HCT116 (cell line): ENCODE results near the gene B4GALNT2. TPM values are rescaled to one million over a fixed set of nuclear protein-coding genes. Genes with fewer than 3 reads are reported as not detected.

Experiments
- ATAC-seq: fragments of 200-7000 bp; cut with Tn5 transposase; 2 replicates; pipeline ENCODE4 v1.9.1; 2020; ENCODE audit warnings: mild to moderate bottlenecking, moderate library complexity
- BruUV-seq: library from RNA; stranded (reverse); fragments of 400-500 nt; replicated peaks from 2 replicates; lab custom pipeline; 2021; lab: Mats Ljungman, UMichigan
- CTCF ChIA-PET: fragments of 300-600 bp; sonication (Branson Sonifier 250); formaldehyde crosslinking; loops from one replicate; lab custom pipeline; 2021; ENCODE audit warnings: antibody characterized with exemption; lab: Charles Lee
- POLR2A ChIA-PET: fragments of 300-600, 350-600 bp; sonication (Branson Sonifier 250); formaldehyde crosslinking; loops from one replicate; lab custom pipeline; 2021; ENCODE audit warnings: antibody characterized with exemption; lab: Charles Lee
- RAD21 ChIA-PET, 2 experiments: fragments of 300-600 bp; sonication (Branson Sonifier 250); formaldehyde crosslinking; loops; one replicate each; lab custom pipeline; 2023; ENCODE audit warnings: low total read pairs in 2 of 2; ENCODE audit not compliant: uncharacterized antibody in 2 of 2, unreplicated experiment in 2 of 2, low non-redundant PET in 1 of 2; lab: Charles Lee
- DNase-seq: peaks from one replicate; pipeline ENCODE4 v3.0.0-alpha.2; 2010; ENCODE audit warnings: low read depth, low spot score
- H2AFZ ChIP-seq: fragments of 200-600 bp; shearing (Covaris generic), sonication (generic); 2 replicates; pipeline ENCODE4 v1.6.1; 2017; ENCODE audit warnings: low read depth, mixed run types, mixed read lengths, antibody characterized with exemption, low read length; ENCODE audit not compliant: poor library complexity, severe bottlenecking
- H3K27ac ChIP-seq: 2 replicates; pipeline ENCODE4 v1.5.1; 2012; ENCODE audit warnings: low read depth, low read length
- H3K27me3 ChIP-seq: fragments of 200-600 bp; sonication (generic); 2 replicates; pipeline ENCODE4 v1.6.1; 2016; ENCODE audit warnings: mixed run types, low read length, mixed read lengths; ENCODE audit not compliant: insufficient read depth
- H3K36me3 ChIP-seq, 2 experiments: fragments of 200-500 bp in 1 of 2; fragments of 200-600 bp in 1 of 2; sonication (Bioruptor generic) in 1 of 2; sonication (generic) in 1 of 2; 2 replicates each; pipeline versions ENCODE4 v1.5.1 to v1.6.1; 2014 to 2016; ENCODE audit warnings: low read length in 2 of 2, inconsistent platforms in 1 of 2, mixed read lengths in 1 of 2, mixed run types in 1 of 2; ENCODE audit not compliant: insufficient read depth in 2 of 2, control insufficient read depth in 1 of 2
- H3K4me1 ChIP-seq, 2 experiments: fragments of 200-600 bp in 1 of 2; sonication (generic) in 1 of 2; 2 replicates each; pipeline versions ENCODE4 v1.5.1 to v1.6.1; 2012 to 2017; ENCODE audit warnings: low read length in 2 of 2, inconsistent platforms in 1 of 2, mild to moderate bottlenecking in 1 of 2, mixed read lengths in 1 of 2, mixed run types in 1 of 2, moderate library complexity in 1 of 2; ENCODE audit not compliant: insufficient read depth in 2 of 2, control insufficient read depth in 1 of 2
- H3K4me2 ChIP-seq: fragments of 200-600 bp; sonication (generic); 2 replicates; pipeline ENCODE4 v1.6.1; 2017; ENCODE audit warnings: mixed run types, low read length, mixed read lengths
- H3K4me3 ChIP-seq, 2 experiments: fragments of 200-600 bp in 1 of 2; sonication (generic) in 1 of 2; replicated peaks in 1 of 2; 2 replicates each; pipeline ENCODE4 v1.5.1; 2011 to 2016; ENCODE audit warnings: low read length in 2 of 2, control low read depth in 1 of 2, low read depth in 1 of 2, mild to moderate bottlenecking in 1 of 2, mixed read lengths in 1 of 2, mixed run types in 1 of 2
- H3K79me2 ChIP-seq: fragments of 200-600 bp; sonication (generic); 2 replicates; pipeline ENCODE4 v1.6.1; 2017; ENCODE audit warnings: mild to moderate bottlenecking, mixed run types, low read length, moderate library complexity, mixed read lengths; ENCODE audit not compliant: insufficient read depth
- H3K9ac ChIP-seq: fragments of 200-600 bp; sonication (generic); 2 replicates; pipeline ENCODE4 v1.6.1; 2016; ENCODE audit warnings: low read length, mixed read lengths
- H3K9me2 ChIP-seq: fragments of 200-600 bp; sonication (generic), shearing (Covaris generic); 2 replicates; pipeline ENCODE4 v1.6.1; 2017; ENCODE audit warnings: mixed run types, mild to moderate bottlenecking, moderate library complexity; ENCODE audit not compliant: insufficient read depth
- H3K9me3 ChIP-seq, 2 experiments: fragments of 200-500 bp in 1 of 2; fragments of 200-600 bp in 1 of 2; sonication (Bioruptor generic) in 1 of 2; sonication (generic) in 1 of 2; 2 replicates each; pipeline ENCODE4 v1.6.1; 2014 to 2017; ENCODE audit warnings: low read length in 2 of 2, mixed read lengths in 2 of 2, inconsistent platforms in 1 of 2, low read depth in 1 of 2, mild to moderate bottlenecking in 1 of 2, mixed run types in 1 of 2, moderate library complexity in 1 of 2; ENCODE audit not compliant: control insufficient read depth in 1 of 2, insufficient read depth in 1 of 2
- H4K20me1 ChIP-seq: fragments of 200-600 bp; sonication (generic), shearing (Covaris generic); 2 replicates; pipeline ENCODE4 v1.6.1; 2017; ENCODE audit warnings: mixed run types, mild to moderate bottlenecking, moderate library complexity; ENCODE audit not compliant: insufficient read depth
- CBX3 ChIP-seq: IDR thresholded peaks from 2 replicates; pipeline ENCODE4 v1.6.1; 2012; ENCODE audit warnings: low read depth
- CEBPB ChIP-seq: IDR thresholded peaks from 2 replicates; pipeline ENCODE4 v1.6.1; 2012; ENCODE audit warnings: low read depth
- CTCF ChIP-seq, 3 experiments: fragments of 200-600 bp in 1 of 3; sonication (generic) in 1 of 3; IDR thresholded peaks in 2 of 3; conservative IDR thresholded peaks in 1 of 3; 2 replicates each; pipeline ENCODE4 v1.5.1; 2012 to 2017; ENCODE audit warnings: low read depth in 2 of 3, low read length in 2 of 3, antibody characterized with exemption in 1 of 3, borderline replicate concordance in 1 of 3, control low read depth in 1 of 3, mild to moderate bottlenecking in 1 of 3, mixed read lengths in 1 of 3, mixed run types in 1 of 3, moderate library complexity in 1 of 3; ENCODE audit not compliant: insufficient read depth in 1 of 3
- EGR1 ChIP-seq: IDR thresholded peaks from 2 replicates; pipeline ENCODE4 v1.6.1; 2012; ENCODE audit warnings: low read depth
- ELF1 ChIP-seq: IDR thresholded peaks from 2 replicates; pipeline ENCODE4 v1.6.1; 2012; ENCODE audit warnings: low read depth, borderline replicate concordance
- EZH2 ChIP-seq: fragments of 200-600 bp; sonication (generic); IDR thresholded peaks from 2 replicates; pipeline ENCODE4 v1.6.1; 2017; ENCODE audit warnings: antibody characterized with exemption, mixed run types
- EZH2phosphoT487 ChIP-seq: fragments of 200-600 bp; IDR thresholded peaks from 2 replicates; pipeline ENCODE4 v1.6.1; 2018; ENCODE audit warnings: antibody characterized with exemption, borderline replicate concordance
- FOSL1 ChIP-seq: IDR thresholded peaks from 2 replicates; pipeline ENCODE4 v1.6.1; 2012; ENCODE audit warnings: low read depth
- JUND ChIP-seq: IDR thresholded peaks from 2 replicates; pipeline ENCODE4 v1.6.1; 2012
- POLR2A ChIP-seq: IDR thresholded peaks from 2 replicates; pipeline ENCODE4 v1.7.0; 2011; ENCODE audit warnings: borderline replicate concordance; ENCODE audit not compliant: insufficient read depth, insufficient read length; ENCODE audit errors: extremely low read depth
- POLR2AphosphoS5 ChIP-seq: IDR thresholded peaks from 2 replicates; pipeline ENCODE4 v1.6.1; 2011; ENCODE audit warnings: mild to moderate bottlenecking, low read depth, low read length, moderate library complexity
- RAD21 ChIP-seq: IDR thresholded peaks from 2 replicates; pipeline ENCODE4 v1.6.1; 2012; ENCODE audit warnings: low read depth, mild to moderate bottlenecking
- SIN3A ChIP-seq: IDR thresholded peaks from 2 replicates; pipeline ENCODE4 v1.6.1; 2012; ENCODE audit warnings: low read depth
- YY1 ChIP-seq: IDR thresholded peaks from 2 replicates; pipeline ENCODE4 v1.6.1; 2011; ENCODE audit warnings: low read length, low read depth, moderate library complexity, mild to moderate bottlenecking; ENCODE audit not compliant: insufficient replicate concordance; ENCODE audit errors: extremely low read depth
- ZBTB33 ChIP-seq: IDR thresholded peaks from 2 replicates; pipeline ENCODE4 v1.6.1; 2011; ENCODE audit warnings: mild to moderate bottlenecking, low read length, moderate library complexity; ENCODE audit not compliant: insufficient replicate concordance; ENCODE audit errors: extremely low read depth
- ZFX ChIP-seq: fragments of 450-650 bp; IDR thresholded peaks from 2 replicates; pipeline ENCODE4 v1.6.1; 2017
- ZNF274 ChIP-seq: fragments of 200-500 bp; sonication (Bioruptor generic); IDR thresholded peaks from 2 replicates; pipeline ENCODE4 v1.6.1; 2014; ENCODE audit warnings: mild to moderate bottlenecking, low read depth, low read length, inconsistent platforms
- intact Hi-C: fragments of 100-400 bp; cut with micrococcal nuclease; formaldehyde crosslinking; loops from 2 replicates; pipeline ENCODE4 v1.10.0; 2022
- total RNA-seq: library from RNA; stranded (reverse); gene quantifications from one replicate; pipeline ENCODE4 v1.2.1, GENCODE V29; 2021; ENCODE audit not compliant: unreplicated experiment
- TF ChIP-seq, protein P1 (sequence below): IDR thresholded peaks from 2 replicates; pipeline ENCODE4 v1.6.1; 2012

B4GALNT2 gene
- total RNA-seq, 1 experiment from 2014 or later: not detected

- TF ChIP-seq SIN3A (no peak), RAD21 (no peak), FOSL1 (no peak), EZH2phosphoT487 (no peak), JUND (no peak), EGR1 (no peak), EZH2 (no peak), YY1 (no peak), POLR2AphosphoS5 (no peak), POLR2A (no peak), ZFX (no peak), CBX3 (no peak), ELF1 (no peak), CTCF (IDR thresholded peaks at IDR 0.05 in 2 of 3, conservative IDR thresholded peaks at IDR 0.05 in 1 of 3; ENCODE audit: borderline replicate concordance in 1 of 3, insufficient read depth in 1 of 3, low read depth in 2 of 3, low read length in 2 of 3) (no peak), ZBTB33 (no peak), CEBPB (no peak), ZNF274 (no peak)
- TF ChIP-seq, protein P1, sequence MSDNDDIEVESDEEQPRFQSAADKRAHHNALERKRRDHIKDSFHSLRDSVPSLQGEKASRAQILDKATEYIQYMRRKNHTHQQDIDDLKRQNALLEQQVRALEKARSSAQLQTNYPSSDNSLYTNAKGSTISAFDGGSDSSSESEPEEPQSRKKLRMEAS: no peak
- TF ChIP-seq, all 23 proteins: peak for 0
- ChIA-PET POLR2A (no interaction called here), CTCF (no interaction called here), RAD21 (no interaction called here)
- Histone ChIP-seq H3K79me2 (no peaks in the 10 kb centered on the region), H3K4me2 (no peak overlapping the region), H4K20me1 (no peaks in the 10 kb centered on the region), H3K27me3 (no peaks in the 10 kb centered on the region), H3K9ac (no peak overlapping the region), H3K36me3 (no peaks in the 10 kb centered on the region), H3K4me3 (no peak overlapping the region), H3K9me2 (no peaks in the 10 kb centered on the region), H2AFZ (no peak overlapping the region), H3K27ac (no peak overlapping the region), H3K4me1 (no peaks in the 10 kb centered on the region), H3K9me3 (no peaks in the 10 kb centered on the region)
- intact Hi-C loops: no loop called here
- no TSS peak for BruUV-seq
- ATAC-seq (no peak), DNase-seq (no peak)
Observed at GRCh38 chr17:49123061-49123460, 9.5 kb upstream of the B4GALNT2 start.
